ENCODE measurements around the gene LRG1.
"Not testable (repeated sequence)": the region's sequence is repeated elsewhere in the genome, so short reads cannot be mapped to it uniquely, and the experiment has no call there.

LRG1 gene

DNA sequence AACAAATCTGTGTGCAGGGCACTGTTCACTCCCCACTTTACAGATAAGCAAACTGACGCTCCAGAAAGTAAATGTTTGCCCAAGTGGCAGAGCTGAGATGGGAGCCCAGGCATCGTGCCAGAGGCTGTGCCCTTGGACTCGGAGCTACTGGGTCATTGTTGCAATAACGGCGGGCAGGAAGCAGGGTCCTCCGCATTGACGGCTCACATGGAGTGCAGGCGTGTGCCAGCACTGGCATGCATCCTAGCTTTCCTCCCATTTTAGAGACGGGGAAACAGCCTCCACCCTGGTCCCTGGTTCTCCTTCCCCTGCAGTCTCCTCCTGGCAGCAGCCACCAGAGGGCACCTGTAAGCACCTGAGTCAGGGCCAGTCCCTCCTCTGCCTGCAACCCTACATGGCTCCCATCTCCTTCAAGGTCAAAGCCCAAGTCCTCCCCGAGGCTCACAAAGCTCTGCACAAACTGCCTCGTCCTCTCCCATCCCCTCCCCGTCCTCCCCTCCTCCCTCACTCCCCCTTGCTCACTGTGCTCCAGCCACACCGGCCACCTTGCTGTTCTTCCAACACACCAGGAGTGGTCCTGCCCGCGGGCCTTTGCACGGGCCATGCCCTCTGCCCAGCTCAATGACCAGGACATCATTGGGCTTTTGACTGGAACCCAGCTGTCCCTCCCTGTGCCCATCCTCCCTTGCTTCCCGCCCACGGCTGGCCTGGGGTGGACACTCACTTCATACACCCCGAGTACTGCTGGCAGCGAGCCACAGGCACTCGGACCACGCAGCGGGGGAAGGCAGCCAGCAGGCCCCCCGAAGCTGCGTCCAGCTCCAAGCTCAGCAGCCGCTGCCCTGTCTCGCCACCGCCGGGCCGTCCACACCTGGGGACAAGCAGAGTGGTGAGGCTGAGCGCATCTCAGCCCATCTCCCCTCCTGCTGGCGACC is 7.7 kb upstream of the LRG1 start:
- H3K4me1 ChIP-seq (ENCODE audit: control insufficient read depth in 1 of 2, insufficient read depth in 2 of 2, low read length in 2 of 2): no peaks in the 10 kb centered on the region
- H3K4me3 ChIP-seq (ENCODE audit: low read depth in 1 of 2, low read length in 2 of 2): no peak overlapping the region
- no peak overlapping the region for H3K27ac ChIP-seq (ENCODE audit: low read length)
- H3K9me3 ChIP-seq (ENCODE audit: control insufficient read depth in 1 of 2, low read length in 2 of 2): no peaks in the 10 kb centered on the region
- H3K27me3 ChIP-seq (ENCODE audit: low read depth, low read length): no peaks in the 10 kb centered on the region
- no peaks in the 10 kb centered on the region for H3K36me3 ChIP-seq (ENCODE audit: control insufficient read depth in 1 of 2, insufficient read depth in 2 of 2, low read length in 2 of 2)

DNA sequence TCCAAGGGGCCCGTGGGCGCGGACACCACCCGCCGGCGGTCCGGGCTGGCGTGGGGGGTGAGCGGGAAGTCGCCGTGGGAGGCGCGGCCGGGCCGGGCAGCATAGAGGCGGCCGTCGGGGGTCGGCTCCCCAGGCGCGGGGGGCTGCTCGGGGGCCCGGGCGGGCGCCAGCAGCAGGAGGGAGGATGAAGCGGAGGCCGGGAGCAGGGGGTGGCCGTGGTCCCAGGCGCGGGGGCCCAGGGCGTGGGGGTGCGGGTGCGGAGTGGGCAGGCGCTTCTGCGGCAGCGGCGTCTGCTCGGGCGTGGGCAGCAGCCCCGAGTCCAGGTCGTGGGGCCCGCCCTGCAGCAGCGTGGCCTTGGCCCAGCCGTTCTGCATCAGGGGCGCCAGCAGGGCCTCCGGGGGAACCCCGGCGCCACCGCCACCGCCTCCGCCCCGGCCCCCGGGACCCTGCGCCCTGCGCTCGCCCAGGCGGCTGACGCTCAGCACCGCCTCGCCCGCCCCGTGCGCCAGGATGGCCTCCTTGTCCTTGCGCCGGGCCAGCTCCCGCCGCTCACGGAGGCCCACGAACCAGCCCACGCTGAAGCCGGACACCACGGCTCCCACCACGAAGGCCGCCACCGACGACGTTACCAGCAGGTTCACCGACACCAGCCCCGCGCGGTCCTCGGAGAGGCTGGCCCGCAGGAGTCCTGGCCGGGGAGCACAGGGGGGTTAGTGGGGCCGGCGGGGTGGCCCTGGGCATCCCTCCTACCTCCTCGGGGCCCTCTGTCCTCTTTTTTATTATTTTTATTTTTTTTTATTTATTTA is 4.2 kb upstream of the LRG1 start:
- Histone ChIP-seq H3K27me3 (ENCODE audit: low read depth, low read length) (no peaks in the 10 kb centered on the region), H3K4me1 (ENCODE audit: control insufficient read depth in 1 of 2, insufficient read depth in 2 of 2, low read length in 2 of 2) (no peaks in the 10 kb centered on the region), H3K27ac (ENCODE audit: low read length) (no peak overlapping the region), H3K9me3 (ENCODE audit: control insufficient read depth in 1 of 2, low read length in 2 of 2) (no peaks in the 10 kb centered on the region), H3K4me3 (ENCODE audit: low read depth in 1 of 2, low read length in 2 of 2) (no peak overlapping the region), H3K36me3 (ENCODE audit: control insufficient read depth in 1 of 2, insufficient read depth in 2 of 2, low read length in 2 of 2) (no peaks in the 10 kb centered on the region)

DNA sequence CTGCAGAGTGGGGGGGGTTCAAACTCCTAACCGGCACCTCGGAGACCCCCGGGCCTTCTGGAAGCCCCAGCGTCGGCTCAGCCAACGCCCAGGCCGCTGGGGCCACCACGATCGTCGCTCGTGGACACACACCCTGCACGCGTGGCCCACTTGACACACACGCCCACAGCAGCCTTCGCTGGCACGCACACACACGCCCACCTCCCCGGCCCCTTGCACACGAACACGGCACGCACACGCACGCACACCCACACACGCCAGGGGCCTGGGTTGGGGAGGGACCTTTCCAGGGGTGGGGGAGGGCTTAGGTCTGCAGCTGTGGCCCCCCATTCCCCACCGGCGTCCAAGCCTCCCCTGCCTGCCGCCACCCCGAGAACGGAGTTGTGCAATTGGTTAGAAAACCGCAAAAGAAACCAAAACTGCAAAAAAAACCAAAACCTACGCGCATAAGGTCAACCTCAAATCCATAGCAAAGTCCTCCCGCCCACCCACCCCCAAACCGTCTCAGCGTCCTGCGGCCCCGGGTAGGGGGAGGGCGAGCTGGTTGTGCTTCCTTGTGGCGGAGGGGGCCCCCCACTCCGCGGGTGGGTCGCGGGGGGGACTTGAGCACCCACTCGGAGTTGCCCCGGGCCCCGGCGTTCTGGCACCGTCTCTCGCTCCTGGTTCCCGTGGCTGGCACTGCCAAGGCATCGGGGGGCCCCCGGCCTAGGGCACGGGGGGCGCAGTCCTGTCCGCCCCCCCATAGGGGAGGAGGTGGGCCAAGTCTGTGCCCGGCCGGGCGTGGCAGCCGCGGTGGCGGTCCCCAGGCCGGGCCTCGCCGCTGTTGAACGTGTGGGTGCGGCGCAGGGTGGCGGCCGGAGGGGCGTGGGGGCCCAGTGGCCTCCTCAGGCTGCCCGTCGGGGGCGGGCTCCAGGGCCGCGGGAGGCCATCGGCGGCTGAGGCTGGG is 3.3 kb upstream of the LRG1 start:
- Histone ChIP-seq H3K4me1 (ENCODE audit: control insufficient read depth in 1 of 2, insufficient read depth in 2 of 2, low read length in 2 of 2) (no peaks in the 10 kb centered on the region), H3K36me3 (ENCODE audit: control insufficient read depth in 1 of 2, insufficient read depth in 2 of 2, low read length in 2 of 2) (no peaks in the 10 kb centered on the region), H3K27me3 (ENCODE audit: low read depth, low read length) (no peaks in the 10 kb centered on the region), H3K4me3 (ENCODE audit: low read depth in 1 of 2, low read length in 2 of 2) (no peak overlapping the region), H3K9me3 (ENCODE audit: control insufficient read depth in 1 of 2, low read length in 2 of 2) (no peaks in the 10 kb centered on the region), H3K27ac (ENCODE audit: low read length) (no peak overlapping the region)

DNA sequence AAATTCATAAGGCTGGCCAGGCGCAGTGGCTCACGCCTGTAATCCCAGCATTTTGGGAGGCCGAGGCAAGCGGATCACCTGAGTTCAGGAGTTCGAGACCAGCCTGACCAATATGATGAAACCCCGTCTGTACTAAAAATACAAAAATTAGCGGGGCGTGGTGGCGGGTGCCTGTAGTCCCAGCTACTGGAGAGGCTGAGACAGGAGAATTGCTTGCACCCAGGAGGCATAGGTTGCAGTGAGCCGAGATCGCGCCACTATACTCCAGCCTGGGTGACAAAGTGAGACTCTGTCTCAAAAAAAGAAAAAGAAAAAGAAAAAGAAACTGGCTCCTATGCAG is 1.9 kb upstream of the LRG1 start:
- not testable (repeated sequence) for H3K4me1 ChIP-seq (ENCODE audit: control insufficient read depth in 1 of 2, insufficient read depth in 2 of 2, low read length in 2 of 2); H3K9me3 ChIP-seq (ENCODE audit: control insufficient read depth in 1 of 2, low read length in 2 of 2); H3K36me3 ChIP-seq (ENCODE audit: control insufficient read depth in 1 of 2, insufficient read depth in 2 of 2, low read length in 2 of 2); H3K27me3 ChIP-seq (ENCODE audit: low read depth, low read length); H3K27ac ChIP-seq (ENCODE audit: low read length); H3K4me3 ChIP-seq (ENCODE audit: low read depth in 1 of 2, low read length in 2 of 2)

DNA sequence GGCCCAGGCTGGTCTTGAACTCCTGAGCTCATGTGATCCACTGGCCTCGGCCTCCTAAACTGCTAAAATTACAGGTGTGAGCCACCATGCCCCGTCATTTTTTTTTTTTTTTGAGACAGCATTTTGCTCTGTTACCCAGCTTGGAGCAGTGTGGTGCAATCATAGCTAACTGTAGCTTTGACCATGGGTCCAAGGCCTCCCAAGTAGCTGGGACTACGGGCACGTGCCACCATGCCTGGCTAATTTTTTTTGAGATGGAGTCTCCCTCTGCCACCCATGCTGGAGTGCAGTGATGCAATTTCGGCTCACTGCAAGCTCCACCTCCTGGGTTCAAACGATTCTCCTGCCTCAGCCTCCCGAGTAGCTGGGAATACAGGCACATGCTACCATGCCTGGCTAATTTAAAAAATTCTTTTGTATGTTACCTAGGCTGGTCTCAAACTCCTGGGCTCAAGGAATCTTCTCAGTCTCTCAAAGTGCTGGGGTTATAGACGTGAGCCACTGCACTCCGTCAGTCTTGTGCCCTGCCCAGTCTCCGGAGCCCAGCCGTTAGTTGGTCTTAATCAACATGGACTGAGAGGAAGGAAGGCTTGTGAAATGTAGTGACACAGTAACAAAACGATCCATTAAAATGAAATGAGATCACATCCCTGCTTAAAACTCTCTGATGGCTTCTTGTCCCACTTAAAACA is 1.4 kb upstream of the LRG1 start:
- H3K4me1 ChIP-seq (ENCODE audit: control insufficient read depth in 1 of 2, insufficient read depth in 2 of 2, low read length in 2 of 2): no peaks in the 10 kb centered on the region
- no peak overlapping the region for H3K4me3 ChIP-seq (ENCODE audit: low read depth in 1 of 2, low read length in 2 of 2)
- H3K9me3 ChIP-seq (ENCODE audit: control insufficient read depth in 1 of 2, low read length in 2 of 2): no peaks in the 10 kb centered on the region
- H3K36me3 ChIP-seq (ENCODE audit: control insufficient read depth in 1 of 2, insufficient read depth in 2 of 2, low read length in 2 of 2): no peaks in the 10 kb centered on the region
- H3K27ac ChIP-seq (ENCODE audit: low read length): no peak overlapping the region
- no peaks in the 10 kb centered on the region for H3K27me3 ChIP-seq (ENCODE audit: low read depth, low read length)

DNA sequence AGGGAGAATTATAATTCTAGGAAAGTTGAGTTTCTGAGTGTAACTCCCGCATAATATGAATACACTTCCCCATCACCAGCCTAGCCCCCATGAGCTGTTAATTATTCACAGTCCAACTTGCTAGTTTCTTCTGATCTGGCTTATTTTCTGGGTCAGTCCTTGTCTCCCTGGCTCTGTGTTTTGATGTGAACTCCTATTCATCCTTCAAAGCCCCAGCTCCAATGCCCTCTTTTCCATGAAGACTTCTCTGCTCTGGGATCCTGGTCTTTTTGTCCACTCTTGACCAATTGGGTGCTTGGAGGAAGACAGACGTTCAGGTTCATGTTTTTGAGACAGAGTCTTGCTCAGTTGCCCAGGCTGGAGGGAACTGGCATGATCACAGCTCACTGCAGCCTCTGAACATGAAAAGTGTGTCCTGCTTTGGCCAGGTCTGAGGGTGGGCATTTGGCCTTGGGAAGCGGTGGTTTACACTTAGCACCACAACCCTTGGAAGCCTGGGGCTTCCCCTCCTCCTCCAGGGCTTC is 605 bp downstream of the LRG1 start:
- H3K9me3 ChIP-seq (ENCODE audit: control insufficient read depth in 1 of 2, low read length in 2 of 2): no peaks in the 10 kb centered on the region
- no peaks in the 10 kb centered on the region for H3K27me3 ChIP-seq (ENCODE audit: low read depth, low read length)
- peak overlapping the region; percentile 61 for H3K27ac ChIP-seq (ENCODE audit: low read length)
- peak overlapping the region in 1 of 2 donors; percentile 40 for H3K4me3 ChIP-seq (ENCODE audit: low read depth in 1 of 2, low read length in 2 of 2)
- H3K36me3 ChIP-seq (ENCODE audit: control insufficient read depth in 1 of 2, insufficient read depth in 2 of 2, low read length in 2 of 2): no peaks in the 10 kb centered on the region
- peaks cover 0 to 10% of the 10 kb centered on the region in 2 donors for H3K4me1 ChIP-seq (ENCODE audit: control insufficient read depth in 1 of 2, insufficient read depth in 2 of 2, low read length in 2 of 2)

DNA sequence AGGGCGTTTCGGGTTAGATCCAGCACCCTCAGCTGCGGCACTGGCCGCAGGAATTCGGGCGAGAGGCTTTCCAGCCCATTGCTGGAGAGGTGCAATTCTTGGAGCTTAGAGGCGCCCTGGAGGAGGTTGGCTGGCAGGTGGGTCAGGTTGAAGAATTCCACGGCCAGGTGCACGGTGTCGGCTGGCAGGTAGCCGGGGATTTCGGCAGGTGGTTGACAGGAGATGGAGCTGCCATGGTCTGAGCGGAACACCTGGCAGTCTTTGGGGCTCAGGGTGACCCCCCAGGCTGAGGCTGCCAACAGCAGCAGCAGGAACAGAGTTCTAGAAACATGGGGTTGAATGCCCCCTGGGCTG is 1.3 kb downstream of the LRG1 start:
- no peaks in the 10 kb centered on the region for H3K27me3 ChIP-seq (ENCODE audit: low read depth, low read length)
- H3K4me1 ChIP-seq (ENCODE audit: control insufficient read depth in 1 of 2, insufficient read depth in 2 of 2, low read length in 2 of 2): peaks cover 0 to 10% of the 10 kb centered on the region in 2 donors

DNA sequence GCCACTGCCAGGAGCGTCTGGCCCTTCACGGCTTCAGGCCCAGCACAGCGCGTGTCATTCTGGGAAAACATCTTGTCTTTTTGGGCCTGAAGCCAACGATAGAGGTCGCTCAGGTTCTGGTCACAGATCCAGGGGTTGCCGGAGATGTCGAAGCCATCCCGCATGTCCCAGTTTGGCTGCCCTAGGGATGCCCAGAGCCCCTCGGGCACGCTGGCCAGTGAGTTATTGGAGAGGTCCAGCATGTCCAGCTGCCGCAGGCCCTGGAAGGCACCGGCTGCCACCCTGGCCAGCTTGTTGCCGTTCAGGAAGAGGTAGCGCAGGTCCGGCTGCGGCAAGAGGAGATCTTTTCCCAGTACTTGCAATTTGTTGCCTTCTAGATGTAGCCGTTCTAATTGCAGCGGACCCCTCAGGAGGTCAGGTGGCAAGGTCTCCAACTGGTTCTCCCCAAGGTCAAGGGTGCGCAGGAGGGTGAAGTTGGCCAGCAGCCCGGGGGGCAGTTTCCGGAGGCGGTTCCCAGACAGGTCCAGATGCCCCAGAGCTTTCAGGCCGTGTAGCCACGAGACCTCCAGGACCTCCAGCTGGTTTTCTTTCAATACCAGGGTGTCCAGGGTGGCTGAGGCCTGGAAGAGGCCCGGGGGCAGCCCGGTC is 1.8 kb downstream of the LRG1 start:
- H3K4me1 ChIP-seq (ENCODE audit: control insufficient read depth in 1 of 2, insufficient read depth in 2 of 2, low read length in 2 of 2): peaks cover 0 to 10% of the 10 kb centered on the region in 2 donors
- H3K27ac ChIP-seq (ENCODE audit: low read length): no peak overlapping the region

More for the DNA sequence above, 1.3 kb downstream of the LRG1 start:
- no peak overlapping the region for H3K4me3 ChIP-seq (ENCODE audit: low read depth in 1 of 2, low read length in 2 of 2)
- no peaks in the 10 kb centered on the region for H3K9me3 ChIP-seq (ENCODE audit: control insufficient read depth in 1 of 2, low read length in 2 of 2)
- H3K36me3 ChIP-seq (ENCODE audit: control insufficient read depth in 1 of 2, insufficient read depth in 2 of 2, low read length in 2 of 2): no peaks in the 10 kb centered on the region
- no peak overlapping the region for H3K27ac ChIP-seq (ENCODE audit: low read length)

DNA sequence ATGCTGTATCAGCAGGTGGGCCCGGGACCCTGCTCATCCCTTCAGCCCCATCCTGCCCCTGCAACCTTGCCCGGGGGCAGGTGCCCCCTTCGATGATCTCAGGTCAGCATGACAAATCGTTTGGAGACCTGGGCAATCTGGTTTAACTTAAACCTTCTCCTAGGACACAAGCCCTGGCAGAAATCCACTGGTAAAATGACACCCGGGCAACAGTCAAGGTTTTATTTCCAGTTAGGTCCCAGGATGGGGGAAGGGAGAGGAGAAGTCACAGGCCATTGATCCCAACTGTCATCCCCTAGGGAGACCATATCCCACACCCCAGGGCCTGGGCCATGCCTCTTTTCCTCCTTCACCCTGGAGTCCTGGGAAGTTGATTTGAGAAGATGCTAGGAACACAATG is 3.0 kb downstream of the LRG1 start:
- Histone ChIP-seq H3K27me3 (ENCODE audit: low read depth, low read length) (no peaks in the 10 kb centered on the region), H3K4me3 (ENCODE audit: low read depth in 1 of 2, low read length in 2 of 2) (no peak overlapping the region)

More for the DNA sequence above, 1.8 kb downstream of the LRG1 start:
- H3K36me3 ChIP-seq (ENCODE audit: control insufficient read depth in 1 of 2, insufficient read depth in 2 of 2, low read length in 2 of 2): no peaks in the 10 kb centered on the region
- H3K9me3 ChIP-seq (ENCODE audit: control insufficient read depth in 1 of 2, low read length in 2 of 2): no peaks in the 10 kb centered on the region
- no peak overlapping the region for H3K4me3 ChIP-seq (ENCODE audit: low read depth in 1 of 2, low read length in 2 of 2)
- H3K27me3 ChIP-seq (ENCODE audit: low read depth, low read length): no peaks in the 10 kb centered on the region

More for the DNA sequence above, 3.0 kb downstream of the LRG1 start:
- H3K9me3 ChIP-seq (ENCODE audit: control insufficient read depth in 1 of 2, low read length in 2 of 2): no peaks in the 10 kb centered on the region
- peaks cover 0 to 10% of the 10 kb centered on the region in 2 donors for H3K4me1 ChIP-seq (ENCODE audit: control insufficient read depth in 1 of 2, insufficient read depth in 2 of 2, low read length in 2 of 2)
- no peaks in the 10 kb centered on the region for H3K36me3 ChIP-seq (ENCODE audit: control insufficient read depth in 1 of 2, insufficient read depth in 2 of 2, low read length in 2 of 2)
- no peak overlapping the region for H3K27ac ChIP-seq (ENCODE audit: low read length)
